ENCODE results near the gene ASMTL.
"Not testable (repeated sequence)": the region's sequence is repeated elsewhere in the genome, so short reads cannot be mapped to it uniquely, and the experiment has no call there.

ASMTL gene

GRCh38 chrX:1389181-1389992, 63.3 kb downstream of the ASMTL start:
- DNase-seq (ENCODE audit: low read depth in 2 of 2, low spot score in 1 of 2), result no peak

DNA sequence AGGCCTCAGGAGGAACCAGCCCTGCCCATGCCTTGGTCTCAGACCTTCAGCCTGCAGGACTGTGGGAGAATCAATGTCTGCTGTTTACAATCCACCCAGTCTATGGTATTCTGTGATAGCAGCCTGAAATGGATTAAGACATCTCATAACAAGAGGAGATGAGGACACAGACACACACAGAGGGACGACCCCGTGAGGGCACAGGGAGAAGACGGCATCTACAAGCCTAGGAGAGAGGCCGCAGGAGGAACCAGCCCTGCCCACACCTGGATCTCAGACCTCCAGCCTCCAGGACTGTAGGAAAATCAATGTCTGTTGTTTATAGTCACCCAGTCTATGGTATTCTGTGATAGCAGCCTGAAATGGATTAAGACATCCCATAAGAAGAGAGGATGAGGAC, 64.1 kb downstream of the ASMTL start:
- no peak for DNase-seq (ENCODE audit: low read depth in 2 of 2, low spot score in 1 of 2)

DNA sequence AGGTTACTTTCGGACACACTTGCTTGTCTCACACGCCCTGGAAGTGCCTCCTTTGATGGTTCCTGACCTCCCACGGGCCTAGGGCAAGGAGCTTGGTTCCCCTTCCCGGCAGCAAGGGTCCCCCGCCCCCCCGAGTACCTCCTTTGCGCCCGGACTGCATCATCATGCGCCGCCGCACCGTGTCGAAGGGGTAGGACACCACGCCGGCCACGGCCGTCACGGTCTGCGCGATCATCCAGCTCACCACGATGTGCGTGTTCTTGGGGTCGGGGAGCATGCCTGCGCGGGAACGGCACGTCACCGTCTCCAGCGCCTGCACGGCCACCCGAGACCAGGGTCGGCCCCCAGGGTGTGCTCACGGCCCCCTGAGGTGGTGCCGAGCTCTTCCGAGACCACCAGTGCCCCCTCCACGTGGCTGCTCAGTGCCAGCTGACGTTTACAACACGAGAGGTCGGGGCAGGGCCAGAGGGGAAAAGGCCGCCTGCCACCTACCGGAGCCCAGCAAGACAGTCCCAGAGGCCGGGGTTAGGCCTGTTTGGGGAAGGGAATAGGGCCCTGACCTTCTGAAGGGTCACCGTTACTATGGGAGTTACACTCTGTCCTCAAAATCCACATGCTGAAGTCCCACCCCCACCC, 65.5 kb downstream of the ASMTL start:
- DNase-seq (ENCODE audit: low read depth in 2 of 2, low spot score in 1 of 2), result no peak

- no peak for DNase-seq (ENCODE audit: low read depth in 2 of 2, low spot score in 1 of 2)
Observed at GRCh38 chrX:1386338-1387127, 66.2 kb downstream of the ASMTL start.

GRCh38 chrX:1385253-1386223, 67.2 kb downstream of the ASMTL start:
- no peak for DNase-seq (ENCODE audit: low read depth in 2 of 2, low spot score in 1 of 2)

DNA sequence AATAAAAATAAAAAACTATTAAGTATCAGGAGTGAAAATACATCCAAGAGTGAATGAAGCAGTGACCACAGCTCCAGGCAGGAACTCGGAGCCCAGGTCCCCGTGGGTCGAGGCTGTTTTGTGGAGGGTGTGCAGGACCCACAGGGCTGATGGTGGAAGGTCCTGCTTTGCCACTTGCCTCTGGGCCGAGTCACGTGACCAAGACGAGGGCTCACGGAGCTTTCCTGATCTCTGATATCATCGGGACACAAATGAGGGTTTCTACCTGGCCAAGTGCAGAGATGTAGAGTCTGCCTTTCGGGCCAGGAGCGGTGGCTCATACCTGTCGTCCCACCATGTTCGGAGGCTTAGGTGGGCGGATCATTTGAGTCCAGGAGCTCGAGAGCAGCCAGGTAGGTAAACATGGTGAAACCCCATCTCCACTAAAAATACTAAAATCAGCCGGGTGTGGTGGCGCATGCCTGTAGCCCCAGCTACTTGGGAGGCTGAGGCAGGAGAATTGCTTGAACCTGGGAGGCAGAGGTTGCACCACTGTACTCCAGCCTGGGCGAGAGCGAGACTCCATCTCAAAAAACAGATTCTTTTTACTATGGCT, 68.0 kb downstream of the ASMTL start:
- no peak for DNase-seq (ENCODE audit: low read depth in 2 of 2, low spot score in 1 of 2)

GRCh38 chrX:1380672-1381233, 72.0 kb downstream of the ASMTL start:
- DNase-seq (ENCODE audit: low read depth in 2 of 2, low spot score in 1 of 2), result no peak

DNA sequence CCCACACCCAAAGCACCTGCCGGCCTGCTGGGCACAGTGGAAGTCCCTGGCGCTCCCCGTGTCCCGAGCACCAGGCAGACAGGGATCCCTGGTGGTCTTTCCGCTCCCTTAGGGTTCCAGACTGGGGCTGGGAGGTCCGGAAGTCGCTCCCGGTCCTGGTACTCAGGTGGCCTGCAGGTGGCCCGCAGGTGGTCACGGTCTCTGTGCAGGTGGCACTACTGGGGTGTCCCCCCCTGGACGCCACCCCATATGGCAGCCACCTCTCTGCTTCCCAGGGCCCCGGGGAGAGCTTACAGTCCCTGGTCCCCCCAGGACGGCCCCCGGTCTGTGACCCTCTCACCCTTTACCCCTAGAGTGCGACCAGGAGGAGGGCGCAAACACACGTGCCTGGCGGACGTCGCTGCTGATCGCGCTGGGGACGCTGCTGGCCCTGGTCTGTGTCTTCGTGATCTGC, 74.4 kb downstream of the ASMTL start:
- DNase-seq (ENCODE audit: low read depth in 2 of 2, low spot score in 1 of 2), result no peak

- DNase-seq (ENCODE audit: low read depth in 2 of 2, low spot score in 1 of 2), result no peak
Observed at GRCh38 chrX:1368385-1368698, 84.4 kb downstream of the ASMTL start.

- not testable (repeated sequence) for DNase-seq (ENCODE audit: low read depth in 2 of 2, low spot score in 1 of 2)
Observed at GRCh38 chrX:1366363-1366762, 86.3 kb downstream of the ASMTL start.

DNA sequence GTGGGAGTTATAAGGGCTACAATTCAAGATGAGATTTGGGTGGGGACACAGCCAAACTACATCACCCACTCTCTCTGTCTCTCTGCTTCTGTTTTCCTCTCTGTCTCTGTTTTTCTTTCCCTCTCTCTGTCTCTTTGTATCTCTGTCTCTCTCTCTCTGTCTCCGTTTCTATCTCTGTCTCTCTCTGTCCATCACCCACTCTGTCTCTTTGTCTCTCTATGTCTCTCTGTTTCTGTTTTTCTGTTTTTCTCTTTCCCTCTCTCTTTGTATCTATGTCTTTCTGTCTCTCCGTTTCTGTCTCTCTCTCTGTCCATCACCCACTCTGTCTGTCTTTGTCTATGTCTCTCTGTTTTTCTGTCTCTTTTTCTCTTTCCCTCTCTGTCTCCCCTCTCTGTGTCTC, 90.8 kb downstream of the ASMTL start:
- no peak for DNase-seq (ENCODE audit: low read depth in 2 of 2, low spot score in 1 of 2)

DNA sequence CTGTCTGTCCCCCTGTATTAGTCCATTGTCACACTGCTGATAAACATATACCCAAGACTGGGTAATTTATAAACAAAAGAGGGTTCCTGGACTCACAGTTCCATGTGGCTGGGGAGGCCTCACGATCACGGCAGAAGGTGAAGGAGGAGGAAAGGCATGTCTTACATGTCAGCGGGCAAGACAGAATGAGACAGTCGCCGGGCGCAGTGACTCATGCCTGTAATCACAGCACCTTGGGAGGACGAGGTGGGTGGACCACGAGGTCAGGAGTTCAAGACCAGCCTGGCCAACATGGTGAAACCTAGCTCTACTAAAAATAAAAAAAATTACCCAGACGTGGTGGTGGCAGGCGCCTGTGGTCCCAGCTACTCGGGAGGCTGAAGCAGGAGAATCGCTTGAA, 91.4 kb downstream of the ASMTL start:
- no peak for DNase-seq (ENCODE audit: low read depth in 2 of 2, low spot score in 1 of 2)

GRCh38 chrX:1360171-1360570, 92.5 kb downstream of the ASMTL start:
- DNase-seq (ENCODE audit: low read depth in 2 of 2, low spot score in 1 of 2), result no peak

DNA sequence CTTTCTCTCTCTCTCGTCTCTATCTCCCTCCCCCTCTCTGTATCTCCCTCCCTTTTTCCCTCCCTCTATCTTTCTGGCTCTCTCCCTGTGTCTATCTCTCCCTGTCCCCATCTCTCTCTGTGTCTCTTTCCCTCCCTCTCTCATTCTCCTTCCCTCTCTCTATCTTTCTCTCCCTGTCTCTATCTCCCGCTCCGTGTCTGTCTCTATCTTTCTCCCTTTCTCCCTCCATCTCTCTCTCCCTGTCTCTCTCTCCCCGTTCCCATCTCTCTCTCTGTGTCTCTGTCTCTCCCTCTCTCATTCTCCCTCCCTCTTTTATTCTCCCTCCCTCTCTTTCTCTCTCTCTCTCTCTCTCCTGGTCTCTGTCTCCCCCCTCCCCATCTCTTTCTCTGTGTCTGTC, 93.2 kb downstream of the ASMTL start:
- DNase-seq (ENCODE audit: low read depth in 2 of 2, low spot score in 1 of 2), result no peak

- DNase-seq (ENCODE audit: low read depth in 2 of 2, low spot score in 1 of 2), result no peak
Observed at GRCh38 chrX:1358793-1359476, 93.8 kb downstream of the ASMTL start.

DNA sequence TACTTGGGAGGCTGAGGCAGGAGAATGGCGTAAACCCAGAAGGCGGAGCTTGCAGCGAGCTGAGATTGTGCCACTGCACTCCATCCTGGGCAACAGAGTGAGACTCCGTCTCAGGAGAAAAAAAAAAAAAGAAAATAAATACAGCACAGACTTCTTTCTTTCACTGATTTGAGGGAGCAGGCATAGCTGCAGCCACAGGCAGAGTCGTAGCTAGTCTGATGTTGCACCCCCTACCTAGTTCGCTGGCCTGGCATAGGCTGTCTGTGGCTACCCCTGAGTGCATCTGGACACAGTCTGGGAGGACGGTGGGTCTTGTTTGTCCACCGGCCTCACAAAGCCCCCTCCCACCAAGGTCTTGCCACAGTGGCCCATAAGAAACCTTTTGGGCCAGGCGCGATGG, 94.7 kb downstream of the ASMTL start:
- DNase-seq (ENCODE audit: low read depth in 2 of 2, low spot score in 1 of 2), result no peak

- no peak for DNase-seq (ENCODE audit: low read depth in 2 of 2, low spot score in 1 of 2)
Observed at GRCh38 chrX:1355131-1356046, 97.3 kb downstream of the ASMTL start.

Measured in stimulated activated CD8-positive, alpha-beta memory T cell treated with anti-CD3 and anti-CD28 coated beads, Interleukin-4, amount 100 ng/mL, for 4 hours (primary cell).